NB4 (cell line): ENCODE results near the gene ACADS.
A peak's percentile ranks its signal among the peaks of the same experiment; 100 is the strongest.

Experiments
- DNase-seq: peaks from one replicate; pipeline ENCODE4 v3.0.0; 2010; ENCODE audit warnings: low read depth
- H3K4me3 ChIP-seq: one replicate; pipeline ENCODE4 v1.5.1; 2011; ENCODE audit warnings: mild to moderate bottlenecking, low read depth, low read length, moderate library complexity
- CTCF ChIP-seq: IDR thresholded peaks from one replicate; pipeline ENCODE4 v1.5.1; 2012; ENCODE audit warnings: low read depth, low read length
- MAX ChIP-seq: IDR thresholded peaks from 2 replicates; pipeline ENCODE4 v1.6.1; 2011; ENCODE audit warnings: low read depth, low read length
- MYC ChIP-seq: IDR thresholded peaks from 2 replicates; pipeline ENCODE4 v1.6.1; 2011; ENCODE audit warnings: low read depth, low read length
- POLR2A ChIP-seq: IDR thresholded peaks from 2 replicates; pipeline ENCODE4 v1.6.1; 2011; ENCODE audit warnings: mild to moderate bottlenecking; ENCODE audit not compliant: insufficient read length; ENCODE audit errors: extremely low read depth

The ACADS gene

GRCh38 chr12:120706029-120706428 lies 19.6 kb upstream of the ACADS start:
- no peak for DNase-seq
- no peak for TF ChIP-seq POLR2A
- H3K4me3 ChIP-seq = no peak overlapping the region

- TF ChIP-seq CTCF (no peak), MAX (no peak), MYC (no peak)
- DNase-seq = no peak
- no peak overlapping the region for H3K4me3 ChIP-seq
Measured at GRCh38 chr12:120708651-120709050, 17.0 kb upstream of the ACADS start.

- peak within 1 kb of the TSS; percentile 73 for H3K4me3 ChIP-seq
- TF ChIP-seq POLR2A (peak; percentile 65), MYC (no peak), MAX (peak; percentile 26; the same call in 1 of the 2 replicates)
- peak; percentile 79 for DNase-seq
Measured at GRCh38 chr12:120710031-120710804, 15.4 kb upstream of the ACADS start, which contains the start of gene UNC119B. Gene UNC119B, plus strand, starts transcription at chr12:120710458. Its CDS starts 17 bp downstream, at chr12:120710475.

GRCh38 chr12:120710805-120711296 lies 14.8 kb upstream of the ACADS start:
- TF ChIP-seq MAX (no peak), POLR2A (no peak), MYC (no peak), CTCF (no peak)
- peak; percentile 72 for DNase-seq

GRCh38 chr12:120711411-120711810 lies 14.2 kb upstream of the ACADS start:
- TF ChIP-seq POLR2A = no peak
- TF ChIP-seq CTCF = no peak
- no peak for TF ChIP-seq MYC
- TF ChIP-seq MAX = no peak
- no peak for DNase-seq
- peak overlapping the region; percentile 73 for H3K4me3 ChIP-seq

More at GRCh38 chr12:120710805-120711296, 14.8 kb upstream of the ACADS start:
- peak overlapping the region; percentile 73 for H3K4me3 ChIP-seq

GRCh38 chr12:120712610-120713009 lies 13.0 kb upstream of the ACADS start:
- TF ChIP-seq MAX = no peak
- no peak for TF ChIP-seq POLR2A
- TF ChIP-seq CTCF = no peak
- TF ChIP-seq MYC = no peak
- no peak overlapping the region for H3K4me3 ChIP-seq
- no peak for DNase-seq
